ENCODE data around the gene NR1H4.

DNA sequence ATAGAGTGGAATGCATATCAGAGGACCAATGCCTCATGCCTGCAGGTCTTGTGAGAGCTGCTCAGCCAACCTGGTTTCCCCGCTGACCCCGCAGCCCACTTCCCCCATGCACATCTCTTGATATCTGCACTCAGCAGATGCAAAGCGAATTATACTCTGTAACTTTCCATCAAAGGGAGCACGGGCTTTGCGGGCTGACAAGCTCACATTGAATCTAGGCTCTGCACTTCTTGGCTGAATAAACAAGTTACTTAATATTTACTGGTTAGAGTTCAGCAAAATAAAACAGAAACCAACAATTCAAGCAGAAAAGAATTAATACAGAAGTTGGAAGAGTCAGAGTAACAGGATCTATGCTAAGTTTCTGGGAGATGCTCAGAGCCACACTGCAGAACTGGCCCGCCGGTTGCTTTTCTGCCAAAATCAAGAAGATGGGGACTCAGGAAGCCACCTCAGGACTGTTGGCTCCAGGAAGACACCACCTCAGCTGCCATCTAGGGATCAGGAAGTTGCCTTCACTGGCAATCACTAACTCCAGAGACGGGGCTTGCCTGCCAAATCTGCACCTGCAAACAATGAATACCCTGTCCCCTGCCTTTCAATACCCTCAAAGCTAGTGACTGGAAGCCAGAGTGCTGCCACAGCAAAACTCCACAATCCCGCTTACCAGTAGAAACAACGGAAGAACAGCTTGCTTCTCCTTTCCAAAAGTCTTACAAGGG is 46.5 kb downstream of the NR1H4 start:
- TF ChIP-seq, protein P1, sequence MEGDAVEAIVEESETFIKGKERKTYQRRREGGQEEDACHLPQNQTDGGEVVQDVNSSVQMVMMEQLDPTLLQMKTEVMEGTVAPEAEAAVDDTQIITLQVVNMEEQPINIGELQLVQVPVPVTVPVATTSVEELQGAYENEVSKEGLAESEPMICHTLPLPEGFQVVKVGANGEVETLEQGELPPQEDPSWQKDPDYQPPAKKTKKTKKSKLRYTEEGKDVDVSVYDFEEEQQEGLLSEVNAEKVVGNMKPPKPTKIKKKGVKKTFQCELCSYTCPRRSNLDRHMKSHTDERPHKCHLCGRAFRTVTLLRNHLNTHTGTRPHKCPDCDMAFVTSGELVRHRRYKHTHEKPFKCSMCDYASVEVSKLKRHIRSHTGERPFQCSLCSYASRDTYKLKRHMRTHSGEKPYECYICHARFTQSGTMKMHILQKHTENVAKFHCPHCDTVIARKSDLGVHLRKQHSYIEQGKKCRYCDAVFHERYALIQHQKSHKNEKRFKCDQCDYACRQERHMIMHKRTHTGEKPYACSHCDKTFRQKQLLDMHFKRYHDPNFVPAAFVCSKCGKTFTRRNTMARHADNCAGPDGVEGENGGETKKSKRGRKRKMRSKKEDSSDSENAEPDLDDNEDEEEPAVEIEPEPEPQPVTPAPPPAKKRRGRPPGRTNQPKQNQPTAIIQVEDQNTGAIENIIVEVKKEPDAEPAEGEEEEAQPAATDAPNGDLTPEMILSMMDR (conservative IDR thresholded peaks at IDR 0.05 in 1 of 2, IDR thresholded peaks at IDR 0.05 in 1 of 2; ENCODE audit: extremely low read depth in 1 of 2, insufficient read depth in 1 of 2, low read depth in 1 of 2, low read length in 2 of 2) = no peak
- TF ChIP-seq EZH2 (IDR thresholded peaks at IDR 0.05; ENCODE audit: borderline replicate concordance, low read length) = no peak
